NB4 (cell line): ENCODE measurements around the gene CLPSL1.

Source experiments
- DNase-seq: peaks from one replicate; pipeline ENCODE4 v3.0.0; 2010; ENCODE audit warnings: low read depth
- H3K4me3 ChIP-seq: one replicate; pipeline ENCODE4 v1.5.1; 2011; ENCODE audit warnings: mild to moderate bottlenecking, low read depth, low read length, moderate library complexity
- CTCF ChIP-seq: IDR thresholded peaks from one replicate; pipeline ENCODE4 v1.5.1; 2012; ENCODE audit warnings: low read depth, low read length
- MAX ChIP-seq: IDR thresholded peaks from 2 replicates; pipeline ENCODE4 v1.6.1; 2011; ENCODE audit warnings: low read depth, low read length
- MYC ChIP-seq: IDR thresholded peaks from 2 replicates; pipeline ENCODE4 v1.6.1; 2011; ENCODE audit warnings: low read depth, low read length
- POLR2A ChIP-seq: IDR thresholded peaks from 2 replicates; pipeline ENCODE4 v1.6.1; 2011; ENCODE audit warnings: mild to moderate bottlenecking; ENCODE audit not compliant: insufficient read length; ENCODE audit errors: extremely low read depth

Gene CLPSL1

GRCh38 chr6:35795453-35796071, 14.7 kb downstream of the CLPSL1 start:
- no peak overlapping the region for H3K4me3 ChIP-seq
- TF ChIP-seq CTCF (no peak), MYC (no peak), MAX (no peak), POLR2A (no peak)
- no peak for DNase-seq

- no peak overlapping the region for H3K4me3 ChIP-seq
- TF ChIP-seq CTCF, result no peak
- DNase-seq, result no peak
Observed at GRCh38 chr6:35796236-35796635, 15.4 kb downstream of the CLPSL1 start.

GRCh38 chr6:35797837-35798526, 17.2 kb downstream of the CLPSL1 start:
- no peak for DNase-seq
- H3K4me3 ChIP-seq, result no peak overlapping the region
- TF ChIP-seq MAX (no peak), POLR2A (no peak), CTCF (no peak), MYC (no peak)

- no peak for DNase-seq
- TF ChIP-seq CTCF (no peak), POLR2A (no peak), MYC (no peak), MAX (no peak)
- no peak overlapping the region for H3K4me3 ChIP-seq
Observed at GRCh38 chr6:35798706-35799105, 17.9 kb downstream of the CLPSL1 start.

GRCh38 chr6:35801148-35801547, 20.3 kb downstream of the CLPSL1 start:
- no peak overlapping the region for H3K4me3 ChIP-seq
- TF ChIP-seq MAX (no peak), MYC (no peak), CTCF (no peak), POLR2A (no peak)
- no peak for DNase-seq
